Measurements from ENCODE around the gene BRD4. TPM values are rescaled to one million over a fixed set of nuclear protein-coding genes. Genes with fewer than 3 reads are reported as not detected.

BRD4 gene
- total RNA-seq, 2 experiments from 2014 or later, result 33.6 to 143 TPM

GRCh38 chr19:15197942-15198341, 134.4 kb downstream of the BRD4 start:
- TF ChIP-seq CTCF (conservative IDR thresholded peaks at IDR 0.05; ENCODE audit: low read length) (no peak), EZH2phosphoT487 (IDR thresholded peaks at IDR 0.05; ENCODE audit: borderline replicate concordance, low read depth, low read length) (no peak)
- Histone ChIP-seq H3K79me2 (ENCODE audit: insufficient read depth, low read depth, low read length) (no peaks in the 10 kb centered on the region), H3K4me2 (ENCODE audit: low read length) (peak overlapping the region; percentile 6; the same call in 1 of the 2 replicates), H3K27ac (ENCODE audit: low read depth, low read length, poor library complexity, severe bottlenecking) (no peak overlapping the region), H3K4me1 (ENCODE audit: insufficient read depth, low read length, poor library complexity, severe bottlenecking) (peaks cover 21% of the 10 kb centered on the region), H3K4me3 (ENCODE audit: low read depth, low read length, poor library complexity, severe bottlenecking) (no peak overlapping the region), H4K20me1 (ENCODE audit: insufficient read depth, low read length) (no peaks in the 10 kb centered on the region), H2AFZ (ENCODE audit: low read length) (no peak overlapping the region), H3K36me3 (ENCODE audit: insufficient read depth, low read length) (no peaks in the 10 kb centered on the region), H3K9me2 (ENCODE audit: insufficient read depth, low read length) (no peaks in the 10 kb centered on the region), H3K9me3 (ENCODE audit: low read length) (no peaks in the 10 kb centered on the region)
- intact Hi-C loops (cut with micrococcal nuclease; ENCODE audit: unreplicated experiment), result no loop called here
- CTCF ChIA-PET (ENCODE audit: unreplicated experiment), result no interaction called here
- DNase-seq (ENCODE audit: low spot score), result no peak
- POLR2A ChIA-PET, result interaction anchor here (0.5 to 0.6 kb wide), 2 partner anchors 8 to 1977 kb away, joined by 3 to 6 read pairs; no protein-coding TSS in a partner anchor
- no TSS peak for BruUV-seq (replicated peaks)

DNA sequence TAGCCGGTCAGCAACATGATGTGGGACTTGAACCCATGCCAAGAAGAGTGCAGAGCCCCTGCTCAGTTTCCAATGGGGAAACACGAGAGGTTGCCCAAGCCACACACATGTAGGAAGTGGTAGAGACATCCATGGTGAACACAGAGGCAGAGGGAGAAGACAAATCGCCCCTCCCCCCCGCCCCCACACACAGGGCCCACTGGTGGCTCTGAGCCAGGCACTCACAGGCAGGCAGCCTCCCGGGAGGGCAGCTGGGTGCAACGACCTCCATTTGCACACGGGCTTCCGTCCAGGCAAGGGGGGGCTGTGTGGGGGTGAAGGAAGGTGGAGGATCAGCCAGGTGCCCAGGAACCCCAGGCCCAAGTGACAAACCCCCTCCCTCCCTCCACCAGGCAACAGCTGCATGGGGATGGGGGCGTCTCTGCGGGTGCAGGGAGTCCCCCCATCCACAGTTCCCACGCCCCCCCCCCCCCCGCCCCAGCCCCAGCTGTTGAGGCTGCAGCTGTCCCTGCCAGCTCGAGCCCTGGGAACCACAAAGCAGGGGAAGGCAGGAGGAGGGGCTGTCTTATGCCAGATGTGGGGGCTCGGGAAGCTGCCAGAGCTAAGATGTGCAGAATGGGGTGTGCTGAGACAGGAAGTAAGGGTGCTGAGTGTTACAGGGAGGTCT, 134.9 kb downstream of the BRD4 start:
- peak overlapping the region; percentile 13; the same call in 1 of the 2 replicates for H3K4me2 ChIP-seq (ENCODE audit: low read length)
- H4K20me1 ChIP-seq (ENCODE audit: insufficient read depth, low read length), result no peaks in the 10 kb centered on the region
- ChIA-PET POLR2A (interaction anchor here (0.5 to 0.6 kb wide), 2 partner anchors 9 to 1977 kb away, joined by 3 to 6 read pairs; no protein-coding TSS in a partner anchor), CTCF (ENCODE audit: unreplicated experiment) (interaction anchor here (0.6 kb wide), 1 partner anchor 32 kb away, joined by 4 read pairs; no protein-coding TSS in a partner anchor)
- intact Hi-C loops (cut with micrococcal nuclease; ENCODE audit: unreplicated experiment), result no loop called here
- no peaks in the 10 kb centered on the region for H3K9me2 ChIP-seq (ENCODE audit: insufficient read depth, low read length)
- H3K9me3 ChIP-seq (ENCODE audit: low read length), result no peaks in the 10 kb centered on the region
- no peaks in the 10 kb centered on the region for H3K36me3 ChIP-seq (ENCODE audit: insufficient read depth, low read length)
- DNase-seq (ENCODE audit: low spot score), result peak; percentile 60
- H3K27ac ChIP-seq (ENCODE audit: low read depth, low read length, poor library complexity, severe bottlenecking), result no peak overlapping the region
- no peaks in the 10 kb centered on the region for H3K79me2 ChIP-seq (ENCODE audit: insufficient read depth, low read depth, low read length)
- no peak overlapping the region for H2AFZ ChIP-seq (ENCODE audit: low read length)
- no TSS peak for BruUV-seq (replicated peaks)
- TF ChIP-seq CTCF (conservative IDR thresholded peaks at IDR 0.05; ENCODE audit: low read length), result no peak
- TF ChIP-seq EZH2phosphoT487 (IDR thresholded peaks at IDR 0.05; ENCODE audit: borderline replicate concordance, low read depth, low read length), result no peak
- H3K4me3 ChIP-seq (ENCODE audit: low read depth, low read length, poor library complexity, severe bottlenecking), result no peak overlapping the region
- H3K4me1 ChIP-seq (ENCODE audit: insufficient read depth, low read length, poor library complexity, severe bottlenecking), result peaks cover 21% of the 10 kb centered on the region

DNA sequence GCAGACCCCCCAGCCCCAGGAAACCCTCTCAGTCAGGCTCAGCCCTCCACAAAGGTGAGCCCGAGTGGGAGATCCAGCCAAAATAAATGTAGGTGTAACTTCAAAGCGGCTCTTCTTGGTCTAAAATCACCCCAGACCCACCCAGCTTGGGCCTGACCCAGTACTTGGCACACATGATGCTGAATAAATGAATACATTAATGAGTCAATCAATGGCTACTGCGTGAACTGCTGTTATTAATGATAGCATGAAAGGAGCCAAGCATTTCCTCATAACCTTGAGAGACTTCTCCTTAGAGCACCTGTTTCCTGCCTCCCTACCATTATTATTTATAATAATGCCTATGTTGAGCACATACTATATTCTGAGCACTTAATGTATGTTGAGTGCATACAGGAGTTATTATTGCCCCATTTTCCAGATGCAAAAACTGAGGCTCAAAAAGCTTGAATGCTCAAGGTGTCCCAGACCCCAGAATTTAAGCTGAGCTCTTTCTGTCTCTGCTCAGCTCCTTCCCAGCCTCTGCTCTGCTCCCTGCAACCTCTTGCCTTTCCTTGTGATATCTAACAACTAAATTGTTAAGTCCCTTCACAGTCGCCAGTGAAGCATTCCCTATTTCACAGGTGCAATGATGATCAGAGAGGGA, 135.9 kb downstream of the BRD4 start:
- intact Hi-C loops (cut with micrococcal nuclease; ENCODE audit: unreplicated experiment), result no loop called here
- Histone ChIP-seq H3K36me3 (ENCODE audit: insufficient read depth, low read length) (no peaks in the 10 kb centered on the region), H3K4me1 (ENCODE audit: insufficient read depth, low read length, poor library complexity, severe bottlenecking) (peaks cover 21% of the 10 kb centered on the region), H3K27ac (ENCODE audit: low read depth, low read length, poor library complexity, severe bottlenecking) (no peak overlapping the region), H3K9me2 (ENCODE audit: insufficient read depth, low read length) (no peaks in the 10 kb centered on the region), H2AFZ (ENCODE audit: low read length) (no peak overlapping the region), H4K20me1 (ENCODE audit: insufficient read depth, low read length) (no peaks in the 10 kb centered on the region), H3K9me3 (ENCODE audit: low read length) (no peaks in the 10 kb centered on the region), H3K79me2 (ENCODE audit: insufficient read depth, low read depth, low read length) (no peaks in the 10 kb centered on the region), H3K4me2 (ENCODE audit: low read length) (0 out of 2 replicates have a peak overlapping the region, but pooled peaks have one; percentile 0), H3K4me3 (ENCODE audit: low read depth, low read length, poor library complexity, severe bottlenecking) (no peak overlapping the region)
- TF ChIP-seq CTCF (conservative IDR thresholded peaks at IDR 0.05; ENCODE audit: low read length) (no peak), EZH2phosphoT487 (IDR thresholded peaks at IDR 0.05; ENCODE audit: borderline replicate concordance, low read depth, low read length) (no peak)
- DNase-seq (ENCODE audit: low spot score), result no peak
- ChIA-PET POLR2A (no interaction called here), CTCF (ENCODE audit: unreplicated experiment) (no interaction called here)
- BruUV-seq (replicated peaks), result no TSS peak

All from OCI-LY7 (cell line).